ENCODE results near the gene BHLHE23. TPM values are rescaled to one million over a fixed set of nuclear protein-coding genes. Genes with fewer than 3 reads are reported as not detected.

Gene BHLHE23
- total RNA-seq, 1 experiment from 2014 or later, result not detected

- DNase-seq (ENCODE audit: low read depth), result no peak
These were observed 12.8 kb downstream of the BHLHE23 start for GRCh38 chr20:62993856-62994494.

GRCh38 chr20:62991863-62992262, 14.9 kb downstream of the BHLHE23 start:
- no peak for DNase-seq (ENCODE audit: low read depth)

- no peak for DNase-seq (ENCODE audit: low read depth)
These were observed 15.5 kb downstream of the BHLHE23 start for GRCh38 chr20:62991196-62991807.

GRCh38 chr20:62990306-62990825, 16.4 kb downstream of the BHLHE23 start:
- DNase-seq (ENCODE audit: low read depth), result no peak

- no peak for DNase-seq (ENCODE audit: low read depth)
These were observed 17.6 kb downstream of the BHLHE23 start for GRCh38 chr20:62989201-62989601.

GRCh38 chr20:62987114-62987513, 19.6 kb downstream of the BHLHE23 start:
- no peak for DNase-seq (ENCODE audit: low read depth)

GRCh38 chr20:62986257-62986800, 20.4 kb downstream of the BHLHE23 start:
- no peak for DNase-seq (ENCODE audit: low read depth)

- DNase-seq (ENCODE audit: low read depth), result no peak
These were observed 21.4 kb downstream of the BHLHE23 start for GRCh38 chr20:62985444-62985778.

- no peak for DNase-seq (ENCODE audit: low read depth)
These were observed 21.9 kb downstream of the BHLHE23 start for GRCh38 chr20:62984666-62985443.

GRCh38 chr20:62983210-62983609, 23.6 kb downstream of the BHLHE23 start:
- no peak for DNase-seq (ENCODE audit: low read depth)

GRCh38 chr20:62982124-62983075, 24.4 kb downstream of the BHLHE23 start:
- DNase-seq (ENCODE audit: low read depth), result no peak

GRCh38 chr20:62980970-62981369, 25.8 kb downstream of the BHLHE23 start:
- peak; percentile 46 for DNase-seq (ENCODE audit: low read depth)

- no peak for DNase-seq (ENCODE audit: low read depth)
These were observed 26.3 kb downstream of the BHLHE23 start for GRCh38 chr20:62980380-62980960.

- no peak for DNase-seq (ENCODE audit: low read depth)
These were observed 26.8 kb downstream of the BHLHE23 start for GRCh38 chr20:62979876-62980373.

GRCh38 chr20:62979310-62979709, 27.5 kb downstream of the BHLHE23 start:
- no peak for DNase-seq (ENCODE audit: low read depth)

GRCh38 chr20:62978561-62978943, 28.2 kb downstream of the BHLHE23 start:
- DNase-seq (ENCODE audit: low read depth), result no peak

GRCh38 chr20:62977613-62978560, 28.9 kb downstream of the BHLHE23 start:
- DNase-seq (ENCODE audit: low read depth), result peak; percentile 47

GRCh38 chr20:62976886-62977285, 29.9 kb downstream of the BHLHE23 start:
- DNase-seq (ENCODE audit: low read depth), result no peak

GRCh38 chr20:62975812-62976508, 30.8 kb downstream of the BHLHE23 start:
- DNase-seq (ENCODE audit: low read depth), result no peak
